ENCODE measurements around the gene SOWAHC. TPM values are rescaled to one million over a fixed set of nuclear protein-coding genes. Genes with fewer than 3 reads are reported as not detected.

SOWAHC gene
- total and polyA plus RNA-seq, 2 of the 13 experiments (the other 11 are each of a cell fraction or from before 2014, with no cell fraction given) = 21.2 to 22.5 TPM

DNA sequence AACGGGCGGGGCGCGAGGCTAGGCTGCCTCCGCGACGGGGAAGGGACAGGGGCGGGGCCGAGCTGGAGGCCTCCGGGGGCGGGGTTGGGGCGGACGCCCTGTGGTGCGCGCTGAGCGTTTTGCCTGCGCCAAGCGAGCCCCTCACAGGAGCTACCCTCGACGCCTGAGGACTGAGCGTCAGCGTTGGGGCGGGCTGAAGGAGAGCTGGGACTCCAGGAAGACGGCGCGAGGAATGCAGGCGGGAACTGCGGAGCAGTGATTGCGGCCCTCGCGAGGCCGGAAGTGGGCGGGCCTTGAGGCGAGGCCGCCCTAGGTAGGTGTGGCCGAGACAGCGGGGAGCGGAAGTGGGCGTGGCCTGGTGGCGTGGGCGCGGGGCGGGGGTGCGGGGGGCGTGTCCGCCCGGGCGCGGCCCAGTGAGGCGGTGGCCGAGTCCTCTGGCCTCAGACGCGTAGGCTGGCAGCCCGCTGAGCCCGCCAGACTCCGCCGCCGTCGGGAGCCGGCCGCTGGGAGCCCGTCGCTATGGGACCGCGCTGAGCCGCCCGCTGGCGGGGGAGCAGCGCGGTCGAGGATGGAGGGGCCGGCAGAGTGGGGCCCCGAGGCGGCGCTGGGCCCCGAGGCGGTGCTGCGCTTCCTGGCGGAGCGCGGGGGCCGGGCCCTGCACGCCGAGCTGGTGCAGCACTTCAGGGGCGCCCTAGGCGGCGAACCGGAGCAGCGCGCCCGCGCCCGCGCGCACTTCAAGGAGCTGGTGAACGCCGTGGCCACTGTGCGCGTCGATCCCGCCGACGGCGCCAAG lies at the start of gene SOWAHC, which contains the start of gene SEPTIN10 (continued):
- TF ChIP-seq ZBTB26 (CRISPR knock-in tag; IDR thresholded peaks at IDR 0.05; ENCODE audit: borderline replicate concordance) = peak; percentile 93; the same call in 1 of the 2 replicates
- TF ChIP-seq ZNF232 (CRISPR knock-in tag; IDR thresholded peaks at IDR 0.05; ENCODE audit: borderline replicate concordance) = peak; percentile 94
- TF ChIP-seq TBL1XR1 (IDR thresholded peaks at IDR 0.05; ENCODE audit: borderline replicate concordance, low read length, partially characterized antibody) = peak; percentile 11
- TF ChIP-seq, protein P1, sequence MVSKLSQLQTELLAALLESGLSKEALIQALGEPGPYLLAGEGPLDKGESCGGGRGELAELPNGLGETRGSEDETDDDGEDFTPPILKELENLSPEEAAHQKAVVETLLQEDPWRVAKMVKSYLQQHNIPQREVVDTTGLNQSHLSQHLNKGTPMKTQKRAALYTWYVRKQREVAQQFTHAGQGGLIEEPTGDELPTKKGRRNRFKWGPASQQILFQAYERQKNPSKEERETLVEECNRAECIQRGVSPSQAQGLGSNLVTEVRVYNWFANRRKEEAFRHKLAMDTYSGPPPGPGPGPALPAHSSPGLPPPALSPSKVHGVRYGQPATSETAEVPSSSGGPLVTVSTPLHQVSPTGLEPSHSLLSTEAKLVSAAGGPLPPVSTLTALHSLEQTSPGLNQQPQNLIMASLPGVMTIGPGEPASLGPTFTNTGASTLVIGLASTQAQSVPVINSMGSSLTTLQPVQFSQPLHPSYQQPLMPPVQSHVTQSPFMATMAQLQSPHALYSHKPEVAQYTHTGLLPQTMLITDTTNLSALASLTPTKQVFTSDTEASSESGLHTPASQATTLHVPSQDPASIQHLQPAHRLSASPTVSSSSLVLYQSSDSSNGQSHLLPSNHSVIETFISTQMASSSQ (IDR thresholded peaks at IDR 0.05; ENCODE audit: low read depth) = no peak; the same call in 1 of the 2 replicates
- TF ChIP-seq, protein P1 (CRISPR knock-in tag; IDR thresholded peaks at IDR 0.05; ENCODE audit: borderline replicate concordance) = peak; percentile 92; the same call in 1 of the 2 replicates
- peak; percentile 6; the same call in 1 of the 2 replicates for TF ChIP-seq CHCHD3 (CRISPR knock-in tag; IDR thresholded peaks at IDR 0.05)
- TF ChIP-seq GFI1 (CRISPR knock-in tag; IDR thresholded peaks at IDR 0.05; ENCODE audit: borderline replicate concordance) = peak; percentile 100
- TF ChIP-seq RXRB (CRISPR knock-in tag; IDR thresholded peaks at IDR 0.05; ENCODE audit: borderline replicate concordance) = peak; percentile 70
- TF ChIP-seq, protein P2, sequence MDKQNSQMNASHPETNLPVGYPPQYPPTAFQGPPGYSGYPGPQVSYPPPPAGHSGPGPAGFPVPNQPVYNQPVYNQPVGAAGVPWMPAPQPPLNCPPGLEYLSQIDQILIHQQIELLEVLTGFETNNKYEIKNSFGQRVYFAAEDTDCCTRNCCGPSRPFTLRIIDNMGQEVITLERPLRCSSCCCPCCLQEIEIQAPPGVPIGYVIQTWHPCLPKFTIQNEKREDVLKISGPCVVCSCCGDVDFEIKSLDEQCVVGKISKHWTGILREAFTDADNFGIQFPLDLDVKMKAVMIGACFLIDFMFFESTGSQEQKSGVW (CRISPR knock-in tag; IDR thresholded peaks at IDR 0.05; ENCODE audit: borderline replicate concordance) = no peak; the same call in 1 of the 2 replicates
- peak; percentile 90; the same call in 1 of the 2 replicates for TF ChIP-seq ZNF660 (CRISPR knock-in tag; IDR thresholded peaks at IDR 0.05; ENCODE audit: borderline replicate concordance, low read depth)
- no peak for TF ChIP-seq ATF7 (IDR thresholded peaks at IDR 0.05)
- TF ChIP-seq ATF7 (CRISPR knock-in tag; IDR thresholded peaks at IDR 0.05) = no peak; the same call in 1 of the 2 replicates
- peak; percentile 53; the same call in 1 of the 2 replicates for TF ChIP-seq IRF9 (CRISPR knock-in tag; IDR thresholded peaks at IDR 0.05; ENCODE audit: borderline replicate concordance)
- 0 out of 2 replicates have a peak, but pooled peaks have one; percentile 25 for TF ChIP-seq PCBP1 (IDR thresholded peaks at IDR 0.05; ENCODE audit: borderline replicate concordance, low read depth, low read length)
- no peak for TF ChIP-seq HOXA7 (CRISPR knock-in tag; IDR thresholded peaks at IDR 0.05)
- TF ChIP-seq ZNF776 (CRISPR knock-in tag; IDR thresholded peaks at IDR 0.05) = no peak; the same call in 1 of the 2 replicates
- peak; percentile 89 for TF ChIP-seq ZNF503 (CRISPR knock-in tag; IDR thresholded peaks at IDR 0.05)
- peak; percentile 82 for TF ChIP-seq ZNF331 (CRISPR knock-in tag; IDR thresholded peaks at IDR 0.05)
- no peak for TF ChIP-seq ZNF3 (CRISPR knock-in tag; IDR thresholded peaks at IDR 0.05)
